Measurements from ENCODE around the gene KIFC1. TPM values are rescaled to one million over a fixed set of nuclear protein-coding genes. Genes with fewer than 3 reads are reported as not detected.
"Not testable (repeated sequence)": the region's sequence is repeated elsewhere in the genome, so short reads cannot be mapped to it uniquely, and the experiment has no call there.

The KIFC1 gene
- total and polyA plus RNA-seq, 2 donors (not counting 1 experiment from before 2014, with no cell fraction given) = 0.79 to 1.0 TPM

GRCh38 chr6:33371901-33372300 lies 19.7 kb upstream of the KIFC1 start:
- ATAC-seq (ENCODE audit: low read depth); DNase-seq; H3K4me3 ChIP-seq (ENCODE audit: control extremely low read depth in 1 of 5, extremely low read depth in 1 of 5, insufficient read depth in 1 of 5, low read depth in 2 of 5, low read length in 4 of 5); H3K4me2 ChIP-seq (replicated peaks; ENCODE audit: low read depth, low read length, poor library complexity, severe bottlenecking); H3K9me3 ChIP-seq (ENCODE audit: control extremely low read depth in 1 of 3, control insufficient read depth in 2 of 3, insufficient read depth in 1 of 3, low read length in 2 of 3); H3K27ac ChIP-seq (ENCODE audit: low read length in 2 of 2); H3K9ac ChIP-seq (ENCODE audit: low read length); H3K36me3 ChIP-seq (replicated peaks in 1 of 2; ENCODE audit: control extremely low read depth in 1 of 2, control insufficient read depth in 1 of 2, extremely low read depth in 1 of 2, insufficient read depth in 2 of 2, low read length in 1 of 2); POLR2A ChIA-PET; H3K27me3 Mint-ChIP-seq; H3K4me1 Mint-ChIP-seq; H2AFZ ChIP-seq (ENCODE audit: insufficient read depth, low read depth, low read length, poor library complexity, severe bottlenecking); H3K27me3 ChIP-seq (replicated peaks in 1 of 4; ENCODE audit: control extremely low read depth in 1 of 4, control insufficient read depth in 3 of 4, insufficient read depth in 4 of 4, low read length in 3 of 4); H4K20me1 ChIP-seq (ENCODE audit: control insufficient read depth, insufficient read depth, low read length, poor library complexity, severe bottlenecking); H3K79me2 ChIP-seq (ENCODE audit: control insufficient read depth, insufficient read depth, low read length); H3K4me1 ChIP-seq (ENCODE audit: control insufficient read depth in 2 of 2, insufficient read depth in 2 of 2, low read length in 2 of 2); H3K9me3 Mint-ChIP-seq (ENCODE audit: insufficient read depth); H3K4me3 Mint-ChIP-seq; intact Hi-C loops (cut with micrococcal nuclease); H3K27ac Mint-ChIP-seq: not testable (repeated sequence)
- CTCF ChIA-PET = interaction anchor here (0.7 kb wide), 1 partner anchor 19 kb away, joined by 3 read pairs; no protein-coding TSS in a partner anchor
- 100% methylated on average over 8 of the region's 8 CpGs for WGBS (ENCODE audit: insufficient coverage)

GRCh38 chr6:33372526-33373123 lies 19.0 kb upstream of the KIFC1 start:
- DNase-seq (no peak), ATAC-seq (ENCODE audit: low read depth) (no peak)
- Histone ChIP-seq H3K27ac (ENCODE audit: low read length in 2 of 2) (no peak overlapping the region), H3K9me3 (ENCODE audit: control extremely low read depth in 1 of 3, control insufficient read depth in 2 of 3, insufficient read depth in 1 of 3, low read length in 2 of 3) (no peaks in the 10 kb centered on the region), H2AFZ (ENCODE audit: insufficient read depth, low read depth, low read length, poor library complexity, severe bottlenecking) (no peak overlapping the region), H3K79me2 (ENCODE audit: control insufficient read depth, insufficient read depth, low read length) (no peaks in the 10 kb centered on the region), H3K4me2 (replicated peaks; ENCODE audit: low read depth, low read length, poor library complexity, severe bottlenecking) (no peak overlapping the region), H3K4me1 (ENCODE audit: control insufficient read depth in 2 of 2, insufficient read depth in 2 of 2, low read length in 2 of 2) (no peaks in the 10 kb centered on the region), H3K36me3 (replicated peaks in 1 of 2; ENCODE audit: control extremely low read depth in 1 of 2, control insufficient read depth in 1 of 2, extremely low read depth in 1 of 2, insufficient read depth in 2 of 2, low read length in 1 of 2) (no peaks in the 10 kb centered on the region), H3K27me3 (replicated peaks in 1 of 4; ENCODE audit: control extremely low read depth in 1 of 4, control insufficient read depth in 3 of 4, insufficient read depth in 4 of 4, low read length in 3 of 4) (no peaks in the 10 kb centered on the region), H4K20me1 (ENCODE audit: control insufficient read depth, insufficient read depth, low read length, poor library complexity, severe bottlenecking) (no peaks in the 10 kb centered on the region), H3K9ac (ENCODE audit: low read length) (no peak overlapping the region), H3K4me3 (ENCODE audit: control extremely low read depth in 1 of 5, extremely low read depth in 1 of 5, insufficient read depth in 1 of 5, low read depth in 2 of 5, low read length in 4 of 5) (no peak overlapping the region)
- no peaks in the 10 kb centered on the region for H3K9me3 Mint-ChIP-seq (ENCODE audit: insufficient read depth)
- no peaks in the 10 kb centered on the region for H3K4me1 Mint-ChIP-seq
- ChIA-PET POLR2A (no interaction called here), CTCF (no interaction called here)
- H3K27me3 Mint-ChIP-seq = no peaks in the 10 kb centered on the region
- intact Hi-C loops (cut with micrococcal nuclease) = no loop called here
- no peak overlapping the region for H3K27ac Mint-ChIP-seq
- 18% methylated on average over 4 of the region's 5 CpGs for whole genome bisulfite sequencing (ENCODE audit: insufficient coverage)
- H3K4me3 Mint-ChIP-seq = no peak overlapping the region
- no peak for TF ChIP-seq CTCF (IDR thresholded peaks at IDR 0.05)
- TF ChIP-seq EZH2 (IDR thresholded peaks at IDR 0.05; ENCODE audit: borderline replicate concordance, insufficient read depth, low read depth, low read length, poor library complexity, severe bottlenecking) = no peak

All from B cell (primary cell).